Measurements from ENCODE around the gene MTHFSD.

GRCh38 chr16:86522634-86523033, 32.4 kb downstream of the MTHFSD start:
- TF ChIP-seq CTCF (IDR thresholded peaks at IDR 0.05) (no peak), POLR2A (IDR thresholded peaks at IDR 0.05) (no peak)
